Mucosa of descending colon (tissue), 3 donors: ENCODE data around the gene RGS7. TPM values are rescaled to one million over a fixed set of nuclear protein-coding genes. Genes with fewer than 3 reads are reported as not detected.

Source experiments
- ATAC-seq: fragments of 200-7000 bp; cut with Tn5 transposase; one replicate; pipeline ENCODE4 v1.9.1; 2020; ENCODE audit warnings: mild to moderate bottlenecking, moderate library complexity
- DNase-seq, 3 donors: peaks; one replicate each; pipeline ENCODE4 v3.0.0-alpha.2; 2020
- H3K36me3 ChIP-seq: fragments of 200-600 bp; one replicate; pipeline ENCODE4 v1.8.0; 2021; ENCODE audit warnings: low read depth, mild to moderate bottlenecking
- H3K4me1 ChIP-seq: fragments of 200-600 bp; one replicate; pipeline ENCODE4 v1.8.0; 2021; ENCODE audit warnings: low read depth, mild to moderate bottlenecking
- H3K4me3 ChIP-seq: fragments of 200-600 bp; one replicate; pipeline ENCODE4 v1.8.0; 2021; ENCODE audit warnings: mild to moderate bottlenecking
- H3K9me3 ChIP-seq: fragments of 200-600 bp; one replicate; pipeline ENCODE4 v1.8.0; 2021; ENCODE audit warnings: mild to moderate bottlenecking
- intact Hi-C, 2 donors: fragments of 100-400 bp; cut with DNase I in 1 of 2; cut with micrococcal nuclease in 1 of 2; formaldehyde crosslinking; loops; one replicate each; pipeline versions ENCODE4 v1.11.0 to v1.11.1; 2022; cut with DNase I, micrococcal nuclease
- total RNA-seq, 3 donors: library from RNA; stranded (reverse); fragmentation: NEBNext Ultra II Directional in 2 of 3; extraction: Animal tissue kit (Norgen Biotek cat#: 25700) in 2 of 3; gene quantifications; one replicate each; pipeline versions ENCODE4 v1.2.1 to v1.2.4, GENCODE V29; 2021 to 2023
- TF ChIP-seq, protein P1 (sequence below): fragments of 200-600 bp; IDR thresholded peaks from one replicate; pipeline ENCODE4 v1.8.0; 2022; ENCODE audit warnings: antibody characterized with exemption, mild to moderate bottlenecking
- donor health status: DM: no; HTN: no; CAD: no; lungs with moderate emphysema.
- donor health status: DM: no; HTN: no; CAD: no.
- donor health status: DM: no; HTN: yes; CAD: no.

The RGS7 gene
- total RNA-seq, 3 donors from 2014 or later: 0.51 TPM; not detected in 2

- ATAC-seq (no peak), DNase-seq (no peak)
- H3K9me3 ChIP-seq: peaks cover 6% of the 10 kb centered on the region
- no peak overlapping the region for H3K4me3 ChIP-seq
- TF ChIP-seq, protein P1, sequence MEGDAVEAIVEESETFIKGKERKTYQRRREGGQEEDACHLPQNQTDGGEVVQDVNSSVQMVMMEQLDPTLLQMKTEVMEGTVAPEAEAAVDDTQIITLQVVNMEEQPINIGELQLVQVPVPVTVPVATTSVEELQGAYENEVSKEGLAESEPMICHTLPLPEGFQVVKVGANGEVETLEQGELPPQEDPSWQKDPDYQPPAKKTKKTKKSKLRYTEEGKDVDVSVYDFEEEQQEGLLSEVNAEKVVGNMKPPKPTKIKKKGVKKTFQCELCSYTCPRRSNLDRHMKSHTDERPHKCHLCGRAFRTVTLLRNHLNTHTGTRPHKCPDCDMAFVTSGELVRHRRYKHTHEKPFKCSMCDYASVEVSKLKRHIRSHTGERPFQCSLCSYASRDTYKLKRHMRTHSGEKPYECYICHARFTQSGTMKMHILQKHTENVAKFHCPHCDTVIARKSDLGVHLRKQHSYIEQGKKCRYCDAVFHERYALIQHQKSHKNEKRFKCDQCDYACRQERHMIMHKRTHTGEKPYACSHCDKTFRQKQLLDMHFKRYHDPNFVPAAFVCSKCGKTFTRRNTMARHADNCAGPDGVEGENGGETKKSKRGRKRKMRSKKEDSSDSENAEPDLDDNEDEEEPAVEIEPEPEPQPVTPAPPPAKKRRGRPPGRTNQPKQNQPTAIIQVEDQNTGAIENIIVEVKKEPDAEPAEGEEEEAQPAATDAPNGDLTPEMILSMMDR: no peak
- no peaks in the 10 kb centered on the region for H3K36me3 ChIP-seq
- intact Hi-C loops: no loop called here
- no peaks in the 10 kb centered on the region for H3K4me1 ChIP-seq
These were observed 344.2 kb downstream of the RGS7 start for GRCh38 chr1:241012708-241013340.

DNA sequence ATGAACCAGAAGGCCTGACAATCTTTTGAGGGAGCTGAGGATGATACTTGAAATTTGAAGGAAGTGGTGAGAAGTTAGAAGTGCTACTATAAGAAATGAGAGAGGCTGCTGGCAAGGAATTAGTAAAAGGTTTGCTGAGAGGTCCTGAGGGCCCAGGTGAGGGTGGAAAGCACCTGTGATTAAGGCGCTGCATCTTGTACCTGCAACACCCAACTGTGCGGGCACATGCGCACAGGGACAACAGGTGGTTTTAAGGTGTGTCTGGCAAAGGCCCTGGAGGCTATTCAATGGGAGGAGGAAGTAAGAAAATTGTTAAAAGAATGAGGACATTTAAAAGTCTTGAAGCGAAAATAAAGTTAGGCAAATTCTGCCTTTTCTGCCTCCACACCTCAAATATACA is 349.3 kb downstream of the RGS7 start:
- Histone ChIP-seq H3K4me1 (no peaks in the 10 kb centered on the region), H3K9me3 (no peaks in the 10 kb centered on the region), H3K4me3 (no peak overlapping the region), H3K36me3 (no peaks in the 10 kb centered on the region)
- ATAC-seq: peak; percentile 94
- TF ChIP-seq, protein P1: no peak
- intact Hi-C loops: no loop called here
- peak; percentile 52 to 59 (median 57) for DNase-seq

DNA sequence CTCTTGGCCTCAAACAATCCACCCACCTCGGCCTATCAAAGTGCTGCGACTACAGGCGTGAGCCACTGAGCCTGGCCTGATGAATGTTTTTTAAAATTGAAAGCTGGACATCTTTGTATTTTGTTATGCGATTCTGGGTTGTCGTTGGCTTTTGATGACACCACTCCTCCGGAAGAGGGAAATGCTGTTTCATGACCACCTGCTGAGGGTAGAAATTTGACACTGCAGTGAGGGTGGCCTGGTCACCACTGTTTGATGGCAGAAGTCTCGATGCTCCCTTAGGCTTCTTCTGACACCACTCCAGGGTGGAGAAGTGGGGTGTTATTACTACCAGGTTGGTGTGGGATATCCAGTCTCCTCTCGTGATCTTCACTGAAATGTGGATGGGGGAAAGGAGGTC is 357.2 kb downstream of the RGS7 start:
- TF ChIP-seq, protein P1: no peak
- intact Hi-C loops: no loop called here
- Histone ChIP-seq H3K4me1 (no peaks in the 10 kb centered on the region), H3K9me3 (no peaks in the 10 kb centered on the region), H3K36me3 (no peaks in the 10 kb centered on the region), H3K4me3 (no peak overlapping the region)
- DNase-seq (no peak), ATAC-seq (no peak)

GRCh38 chr1:240998441-240999015 is 358.5 kb downstream of the RGS7 start:
- DNase-seq (no peak), ATAC-seq (no peak)
- H3K36me3 ChIP-seq: no peaks in the 10 kb centered on the region
- H3K9me3 ChIP-seq: no peaks in the 10 kb centered on the region
- intact Hi-C loops: no loop called here
- TF ChIP-seq, protein P1: no peak
- no peaks in the 10 kb centered on the region for H3K4me1 ChIP-seq
- no peak overlapping the region for H3K4me3 ChIP-seq

DNA sequence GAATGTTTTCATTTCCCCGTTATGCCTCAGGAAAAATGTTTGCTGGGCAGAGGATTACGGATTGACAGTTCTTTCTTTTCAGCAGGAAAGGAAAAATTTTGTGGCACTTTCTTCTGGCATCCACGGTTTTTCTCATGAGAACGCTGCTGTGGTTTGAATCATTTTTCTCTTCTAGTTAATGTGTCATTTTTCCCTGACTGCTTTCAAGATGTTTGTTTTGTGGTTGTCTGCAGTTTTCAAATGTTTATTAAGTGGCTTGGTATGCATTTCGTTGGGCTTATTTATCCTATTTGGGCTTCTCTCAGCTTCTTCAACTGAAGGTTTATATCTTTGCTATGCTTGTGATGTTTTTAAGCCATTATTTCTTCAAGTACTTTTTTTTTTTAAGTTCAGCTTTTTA is 359.0 kb downstream of the RGS7 start:
- intact Hi-C loops: no loop called here
- no peaks in the 10 kb centered on the region for H3K4me1 ChIP-seq
- no peak for DNase-seq
- H3K36me3 ChIP-seq: no peaks in the 10 kb centered on the region
- no peak overlapping the region for H3K4me3 ChIP-seq
- no peaks in the 10 kb centered on the region for H3K9me3 ChIP-seq
- TF ChIP-seq, protein P1: no peak
- no peak for ATAC-seq
